ENCODE data around the gene SYT1. TPM values are rescaled to one million over a fixed set of nuclear protein-coding genes. Genes with fewer than 3 reads are reported as not detected.

Gene SYT1
- polyA plus RNA-seq, 3 donors, result 21.3 to 22.8 (median 22.0) TPM

DNA sequence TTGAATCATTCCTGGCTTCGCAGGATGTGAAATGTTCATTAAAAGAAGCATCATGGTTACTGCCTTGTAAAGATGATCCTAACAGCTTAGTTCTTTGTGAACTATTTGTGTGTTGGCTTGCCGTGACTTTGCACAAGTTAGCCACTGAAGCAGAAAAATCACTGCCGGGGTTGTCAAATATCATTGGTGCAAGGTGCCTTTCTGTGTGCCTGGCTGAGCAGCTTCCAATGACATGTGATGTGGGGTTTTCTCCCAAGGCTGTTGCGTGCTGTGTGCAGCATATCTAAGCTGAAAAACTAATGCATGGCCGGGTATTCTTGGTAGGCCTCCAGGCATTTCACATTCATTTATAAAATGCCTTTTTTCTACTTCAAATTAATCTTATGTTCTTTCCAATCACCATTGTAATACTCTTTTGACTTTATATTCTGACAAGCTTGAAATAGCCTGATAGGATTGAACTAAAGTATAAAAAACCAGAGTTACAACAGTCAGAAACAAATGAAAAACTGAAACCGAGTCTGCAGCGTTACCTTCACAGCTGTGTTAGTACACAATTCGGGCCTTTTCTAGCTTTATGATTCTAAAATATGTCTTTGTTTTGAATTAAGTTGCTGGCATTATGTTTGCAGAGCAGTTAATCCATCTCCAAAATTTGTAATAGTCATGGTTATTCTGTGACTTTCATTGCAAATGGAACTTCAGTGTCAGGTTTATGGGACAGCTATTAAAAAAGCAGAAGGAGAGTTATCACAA lies 222.1 kb downstream of the SYT1 start:
- peak in 5 of 11 donors; percentile 13 to 31 (median 23) for DNase-seq (ENCODE audit: extremely low read depth in 1 of 11, low read depth in 9 of 11, low spot score in 4 of 11)

DNA sequence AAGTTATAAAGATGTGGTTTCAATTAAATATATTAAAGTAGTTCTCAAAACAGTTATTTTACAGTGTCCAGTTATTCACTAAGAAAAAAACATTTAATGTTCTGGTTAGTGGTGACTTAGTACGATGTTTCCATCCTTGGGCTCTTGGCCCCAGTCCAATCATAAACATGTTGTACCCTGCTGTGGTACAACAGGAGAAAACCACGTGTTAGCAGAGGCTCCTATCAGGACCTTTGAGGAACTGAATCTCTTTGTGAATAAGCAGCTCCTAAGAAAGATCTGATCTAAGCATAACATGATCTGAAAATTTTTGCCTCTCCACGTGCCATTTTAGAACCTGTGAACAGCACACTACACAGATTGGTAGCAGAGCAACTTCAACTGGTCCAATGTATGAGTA lies 234.0 kb downstream of the SYT1 start:
- DNase-seq (ENCODE audit: extremely low read depth in 1 of 11, low read depth in 9 of 11, low spot score in 4 of 11), result no peak

DNA sequence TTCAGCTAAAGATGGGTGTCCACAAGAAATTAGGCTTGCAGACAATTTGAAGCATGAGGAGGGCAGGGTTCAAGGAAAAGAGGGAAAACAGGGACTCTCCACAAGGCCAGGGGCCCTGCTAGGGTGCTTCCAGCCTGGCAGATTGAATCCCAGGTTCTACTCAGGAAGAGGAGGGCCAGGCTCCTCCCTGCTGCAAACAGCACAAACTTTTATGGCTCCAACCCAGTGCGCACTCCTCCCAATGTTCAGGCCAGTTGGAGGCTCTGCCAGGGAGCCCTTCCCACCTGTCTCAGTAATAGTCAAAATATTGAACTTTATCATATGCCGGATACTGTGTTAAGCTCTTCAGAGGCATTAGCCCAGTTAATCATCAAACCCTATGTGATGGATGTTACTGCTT lies 244.4 kb downstream of the SYT1 start:
- no peak for DNase-seq (ENCODE audit: extremely low read depth in 1 of 11, low read depth in 9 of 11, low spot score in 4 of 11)

DNA sequence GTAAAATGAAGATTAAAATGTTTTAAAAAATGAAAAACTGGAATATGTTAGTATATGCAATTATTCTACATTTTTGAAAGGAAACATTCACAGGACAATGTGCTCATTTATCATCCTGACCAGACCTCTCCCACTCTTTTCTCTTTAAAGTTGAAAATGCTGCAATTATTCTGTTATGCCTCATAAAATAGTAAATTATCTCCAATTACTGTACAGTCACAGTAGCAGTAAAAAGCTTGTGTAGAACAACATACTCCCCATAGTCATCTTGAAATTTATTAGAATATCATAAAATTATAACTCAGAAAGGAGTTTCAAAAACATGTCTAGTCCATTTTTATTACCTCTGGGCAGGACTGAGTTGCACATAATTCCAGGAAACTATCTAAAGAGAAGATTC lies 250.3 kb downstream of the SYT1 start:
- peak in 4 of 11 donors; percentile 7 to 21 (median 16) for DNase-seq (ENCODE audit: extremely low read depth in 1 of 11, low read depth in 9 of 11, low spot score in 4 of 11)

DNA sequence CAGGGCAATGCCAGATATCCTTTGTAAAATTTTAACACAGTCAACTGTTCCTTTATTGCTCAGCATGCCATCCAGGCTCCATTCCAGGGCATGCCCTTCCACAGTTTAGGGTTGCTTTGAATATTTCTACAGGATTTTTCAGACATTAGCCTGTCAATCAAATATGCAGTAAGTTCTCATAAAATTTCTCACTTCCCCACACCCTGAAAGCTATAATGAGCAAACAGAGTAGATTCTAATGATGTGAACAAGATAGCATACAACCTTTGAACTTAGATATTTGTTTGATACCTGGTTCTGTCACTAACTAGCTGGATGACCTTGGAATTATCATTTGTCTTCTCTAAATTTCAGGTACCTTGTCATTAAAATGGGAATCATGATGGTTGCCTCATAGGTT lies 251.2 kb downstream of the SYT1 start:
- no peak for DNase-seq (ENCODE audit: extremely low read depth in 1 of 11, low read depth in 9 of 11, low spot score in 4 of 11)

DNA sequence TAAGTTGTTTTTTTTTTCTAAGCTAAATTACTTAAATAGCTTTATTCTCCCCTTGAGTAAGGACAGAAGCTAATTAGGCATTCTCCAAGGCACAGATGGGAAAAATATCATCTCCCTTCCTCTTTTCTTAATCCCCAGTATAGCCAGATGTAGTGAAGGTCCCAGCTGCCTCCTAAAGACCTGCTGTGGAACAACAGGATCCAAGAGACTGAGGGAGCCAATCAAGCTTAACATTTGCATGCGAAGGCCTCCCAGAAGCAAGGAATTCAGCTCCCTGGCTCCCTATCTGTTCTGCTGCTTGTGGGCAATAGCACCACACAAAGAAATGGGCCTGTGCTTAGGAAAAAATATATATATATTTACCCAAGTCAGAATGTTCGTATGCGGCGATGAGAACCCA lies 255.2 kb downstream of the SYT1 start:
- no peak for DNase-seq (ENCODE audit: extremely low read depth in 1 of 11, low read depth in 9 of 11, low spot score in 4 of 11)

DNA sequence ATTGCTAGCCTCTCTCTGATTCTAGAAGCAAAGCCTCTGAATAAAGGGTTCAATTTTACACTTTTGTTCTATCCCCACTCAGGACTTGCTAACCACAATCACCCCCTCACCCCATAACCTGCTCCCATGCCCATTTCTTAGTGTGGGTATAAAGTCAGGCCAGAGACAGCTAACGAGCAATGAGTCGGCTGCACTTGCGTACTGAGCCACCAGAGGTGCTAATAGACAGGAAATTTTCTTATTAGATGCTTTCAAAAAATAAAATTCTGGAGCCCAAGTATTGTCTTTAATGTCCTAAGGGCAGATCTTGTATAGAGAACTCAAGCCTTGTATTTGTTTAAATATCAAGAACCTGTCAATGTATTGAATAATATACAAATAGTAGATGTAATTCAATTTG lies 256.9 kb downstream of the SYT1 start:
- no peak for DNase-seq (ENCODE audit: extremely low read depth in 1 of 11, low read depth in 9 of 11, low spot score in 4 of 11)

DNA sequence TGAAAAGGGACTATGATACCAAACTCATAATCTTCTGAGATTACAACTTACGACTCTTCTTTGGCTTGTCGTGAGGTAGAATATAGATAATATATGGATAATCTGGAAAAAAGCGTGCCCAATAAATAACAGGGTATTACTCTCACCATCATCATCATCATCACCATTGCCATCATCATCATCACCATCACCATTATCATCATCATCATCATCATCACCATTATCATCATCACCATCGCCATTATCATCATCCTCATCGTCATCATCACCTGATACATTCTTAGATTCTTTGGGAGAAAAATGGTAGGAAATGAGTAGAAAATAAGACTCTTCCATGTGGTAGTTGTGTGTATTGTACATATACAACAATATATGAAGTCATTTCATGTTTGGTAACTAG lies 259.8 kb downstream of the SYT1 start:
- no peak for DNase-seq (ENCODE audit: extremely low read depth in 1 of 11, low read depth in 9 of 11, low spot score in 4 of 11)

DNA sequence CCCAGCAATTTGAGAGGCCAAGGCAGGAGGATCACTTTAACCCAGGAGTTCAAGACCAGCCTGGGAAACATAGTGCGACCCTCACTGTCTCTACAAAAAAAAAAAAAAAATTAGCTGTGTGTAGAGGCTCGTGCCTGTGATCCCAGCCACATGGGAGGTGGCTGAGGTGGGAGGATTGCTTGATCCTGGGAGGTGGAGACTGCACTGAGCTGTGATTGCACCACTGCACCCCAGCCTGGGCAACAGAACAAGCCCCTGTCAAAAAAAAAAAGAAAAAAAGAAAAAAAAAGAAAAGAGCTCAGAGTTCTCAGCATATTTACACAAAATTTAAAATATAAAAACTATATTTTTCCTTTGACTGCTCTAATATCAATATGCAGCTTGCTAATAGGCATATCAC lies 260.8 kb downstream of the SYT1 start:
- no peak for DNase-seq (ENCODE audit: extremely low read depth in 1 of 11, low read depth in 9 of 11, low spot score in 4 of 11)

DNA sequence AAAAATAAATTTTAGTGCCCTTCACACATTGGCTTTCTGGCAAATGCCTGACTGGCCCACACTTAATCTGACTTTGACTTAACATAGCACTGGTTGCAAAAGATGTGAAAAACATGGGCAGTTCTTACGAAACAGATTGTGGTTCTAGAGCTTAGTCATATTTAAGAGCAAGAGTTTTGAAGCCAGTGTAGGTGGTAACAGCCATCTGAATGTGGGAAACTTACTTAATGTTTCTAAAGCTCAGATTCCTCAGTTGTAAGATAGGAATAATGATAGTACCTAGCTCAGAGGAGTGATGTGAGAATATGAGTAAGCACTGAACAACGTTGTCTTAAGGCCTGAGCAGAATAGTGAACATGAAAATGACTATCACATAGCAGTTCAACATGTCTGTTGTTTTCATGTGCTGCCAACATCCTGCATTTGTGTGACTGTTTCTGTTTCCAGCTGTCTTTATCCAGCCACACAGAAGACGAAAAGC lies 262.7 kb downstream of the SYT1 start:
- peak in 4 of 11 donors; percentile 15 to 27 (median 18) for DNase-seq (ENCODE audit: extremely low read depth in 1 of 11, low read depth in 9 of 11, low spot score in 4 of 11)

DNA sequence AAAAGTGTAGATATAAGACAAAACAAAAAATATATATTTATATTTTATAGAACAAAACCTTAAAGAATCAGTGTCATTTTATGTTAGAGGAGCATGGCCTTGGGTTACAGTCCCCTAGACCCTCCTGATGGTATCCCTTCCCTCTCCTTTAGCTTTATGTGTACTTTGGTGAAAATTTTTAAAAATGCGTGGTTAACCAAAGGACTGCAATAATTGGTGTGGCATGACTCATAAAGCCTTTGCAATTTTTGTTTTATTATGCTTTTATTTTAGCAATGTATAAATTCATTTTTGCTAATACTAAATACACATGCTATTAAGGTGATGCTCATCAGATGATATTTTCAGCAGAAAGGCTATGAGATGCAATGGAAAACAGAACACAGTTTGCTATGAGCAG lies 264.4 kb downstream of the SYT1 start:
- DNase-seq (ENCODE audit: extremely low read depth in 1 of 11, low read depth in 9 of 11, low spot score in 4 of 11), result no peak

DNA sequence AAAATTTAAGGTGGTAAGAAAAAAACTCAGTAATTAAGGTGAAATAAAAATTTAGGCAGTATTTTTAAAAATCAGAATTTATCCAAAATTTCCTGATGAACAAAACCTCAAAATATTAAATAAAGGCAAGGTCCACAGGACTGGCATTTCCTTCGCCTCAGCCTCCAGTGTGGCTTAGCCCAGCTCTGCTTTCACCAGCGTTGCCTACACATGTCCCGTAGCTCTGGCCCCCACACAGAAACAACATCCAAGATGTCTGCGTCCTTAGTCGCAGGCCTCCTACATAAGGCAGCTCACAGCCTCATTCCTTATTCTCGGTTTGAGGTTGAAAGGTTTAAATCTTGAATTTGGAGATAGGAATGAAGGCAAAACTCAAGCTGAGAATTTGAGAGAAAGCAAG lies 274.3 kb downstream of the SYT1 start:
- no peak for DNase-seq (ENCODE audit: extremely low read depth in 1 of 11, low read depth in 9 of 11, low spot score in 4 of 11)

DNA sequence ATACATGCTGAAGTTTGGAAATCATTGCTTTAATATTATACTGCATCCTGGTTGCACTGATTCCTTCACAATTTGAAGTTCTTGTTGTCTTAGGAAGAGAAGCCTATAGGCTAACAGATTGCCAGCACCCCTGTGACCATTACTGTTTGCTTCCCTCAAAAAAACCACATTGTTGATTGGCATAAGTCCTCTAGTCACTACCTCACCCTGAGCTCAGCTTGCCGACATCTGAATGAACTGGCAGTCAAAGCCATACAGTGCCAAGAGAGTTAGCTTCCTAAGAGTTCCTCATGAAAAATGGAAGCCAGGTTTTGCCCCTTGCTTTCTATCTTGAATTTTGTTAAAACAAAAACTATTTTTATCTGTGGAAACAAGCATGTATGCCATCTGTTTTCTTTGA lies 276.1 kb downstream of the SYT1 start:
- DNase-seq (ENCODE audit: extremely low read depth in 1 of 11, low read depth in 9 of 11, low spot score in 4 of 11), result no peak

DNA sequence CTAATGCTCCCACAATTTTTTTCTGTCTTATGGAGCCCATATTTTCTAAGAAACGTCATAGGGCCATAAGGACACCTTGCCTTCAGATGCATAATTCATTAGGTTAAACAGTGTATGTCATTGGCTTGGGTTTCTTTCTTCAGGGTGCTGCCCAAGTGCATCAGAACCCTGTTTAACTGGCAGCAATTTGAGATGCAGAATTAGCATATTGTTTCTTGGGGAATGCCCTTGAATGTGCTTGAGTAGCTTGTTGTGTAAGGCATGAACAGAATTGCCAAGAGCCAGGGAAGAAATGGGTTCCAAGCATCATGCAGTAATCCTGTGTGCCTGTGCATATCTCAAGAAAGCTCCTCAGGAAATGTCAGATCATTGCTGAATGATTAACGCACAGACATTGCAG lies 277.2 kb downstream of the SYT1 start:
- DNase-seq (ENCODE audit: extremely low read depth in 1 of 11, low read depth in 9 of 11, low spot score in 4 of 11), result no peak

DNA sequence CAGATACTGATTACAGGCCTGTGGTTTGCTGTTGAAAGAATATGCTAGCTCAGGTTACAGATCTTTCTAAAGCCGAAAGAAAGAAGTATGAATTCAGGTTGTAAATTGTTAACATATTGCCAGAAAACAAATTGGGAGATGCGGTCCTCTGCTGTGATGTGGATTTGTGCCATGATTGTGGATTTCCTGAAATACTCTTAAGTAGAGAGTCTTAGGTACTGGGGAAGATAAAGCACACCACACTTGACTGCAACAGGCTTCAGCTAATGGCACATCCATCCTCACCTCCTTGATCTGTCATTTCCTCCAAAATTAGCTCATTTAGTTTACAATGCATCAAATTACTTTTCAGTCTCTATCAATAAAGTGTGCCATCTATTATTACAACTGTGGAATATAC lies 279.2 kb downstream of the SYT1 start:
- no peak for DNase-seq (ENCODE audit: extremely low read depth in 1 of 11, low read depth in 9 of 11, low spot score in 4 of 11)

DNA sequence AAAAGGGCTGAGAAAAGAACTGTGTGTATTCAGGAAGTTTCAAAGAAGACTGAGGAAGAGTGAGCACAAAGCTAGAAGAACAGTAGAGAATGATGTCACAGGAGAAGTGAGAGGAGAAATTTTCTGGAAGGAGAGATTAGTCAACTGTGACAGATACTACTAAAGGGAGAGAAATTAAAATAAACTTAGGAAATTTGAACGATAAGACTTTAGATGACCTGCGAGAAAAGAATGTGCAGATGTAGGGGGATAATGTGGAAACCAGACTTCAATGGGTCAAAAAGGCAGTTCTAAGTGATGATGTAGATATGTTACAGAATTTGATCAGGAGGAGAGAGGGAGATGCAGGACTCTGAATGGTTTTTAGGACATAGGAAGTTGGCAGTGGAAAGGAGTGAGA lies 287.4 kb downstream of the SYT1 start:
- no peak for DNase-seq (ENCODE audit: extremely low read depth in 1 of 11, low read depth in 9 of 11, low spot score in 4 of 11)

DNA sequence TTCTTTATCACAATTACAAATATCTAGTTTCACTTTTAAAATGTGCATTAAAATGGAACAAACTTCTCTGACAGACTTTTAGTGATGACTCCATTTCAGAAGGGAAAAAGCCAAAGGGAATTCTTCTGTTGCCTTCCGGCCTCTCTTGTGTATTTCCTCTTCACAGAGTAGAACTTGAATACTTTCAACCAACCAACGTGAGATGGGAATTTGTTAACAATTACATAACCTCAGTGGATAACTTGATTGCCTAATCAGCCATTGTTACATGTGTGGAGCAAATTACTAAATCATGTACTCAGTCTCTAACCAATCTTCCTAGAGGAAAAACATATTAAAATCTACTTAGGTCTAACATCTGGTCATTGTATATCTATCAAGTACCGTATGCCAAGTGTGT lies 291.1 kb downstream of the SYT1 start:
- no peak for DNase-seq (ENCODE audit: extremely low read depth in 1 of 11, low read depth in 9 of 11, low spot score in 4 of 11)

DNA sequence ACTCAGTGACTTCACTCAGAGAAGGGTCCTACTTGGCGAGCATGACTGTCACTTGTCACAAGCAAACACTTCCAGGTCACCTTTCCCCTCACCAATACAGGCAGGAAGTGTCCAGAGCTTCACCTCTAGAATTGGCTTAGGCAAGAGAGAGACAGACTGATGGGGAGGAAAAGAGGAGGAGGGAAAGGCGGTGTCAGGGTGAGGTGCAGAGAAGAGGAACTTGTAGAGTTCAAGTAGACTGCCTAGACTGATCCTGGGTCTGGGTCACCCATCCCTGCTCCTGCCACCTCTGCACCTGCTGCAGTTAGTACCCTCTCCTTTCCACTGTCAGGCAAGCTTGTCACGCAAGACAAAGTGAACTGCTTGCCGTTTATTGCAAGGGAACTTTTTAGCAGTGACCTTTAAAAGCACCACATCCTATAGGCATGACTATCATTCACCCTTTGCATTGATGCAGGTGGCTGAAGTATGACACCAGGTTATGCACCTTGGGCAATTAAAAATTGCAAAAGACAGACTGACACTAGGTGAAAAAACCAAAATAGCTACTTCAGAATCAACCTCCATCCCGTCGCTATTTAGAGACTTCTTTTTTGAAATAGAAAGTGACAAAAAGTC lies 292.4 kb downstream of the SYT1 start:
- DNase-seq (ENCODE audit: extremely low read depth in 1 of 11, low read depth in 9 of 11, low spot score in 4 of 11), result no peak

DNA sequence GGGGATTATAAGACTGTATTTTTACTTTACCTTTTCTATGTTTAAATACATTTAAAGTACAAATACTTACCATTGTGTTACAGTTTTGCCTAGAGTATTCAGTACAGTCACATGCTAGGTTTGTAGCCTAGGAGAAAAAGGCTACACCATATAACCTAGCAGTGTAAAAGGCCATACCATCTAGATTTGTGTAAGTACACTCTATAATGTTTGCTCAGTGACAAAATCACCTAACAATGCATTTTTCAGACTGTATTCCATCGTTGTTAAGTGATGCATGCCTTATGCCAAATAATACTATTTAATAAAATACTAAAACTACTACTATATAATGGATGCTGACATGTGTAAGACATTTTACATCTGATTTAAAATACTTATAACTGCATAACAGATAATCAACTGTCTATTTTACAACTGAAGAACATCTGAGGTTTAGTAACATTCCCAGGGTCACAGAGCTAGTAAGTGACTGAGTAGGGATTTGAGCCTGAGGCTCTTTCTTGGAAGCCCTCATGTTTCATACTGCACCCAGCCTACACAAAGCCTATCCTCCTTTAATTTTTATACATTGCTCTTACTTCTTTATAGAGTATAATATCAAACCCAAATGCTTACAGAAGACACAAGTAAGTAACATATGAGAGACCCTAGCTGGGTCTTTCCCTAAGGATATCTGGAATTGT lies 296.8 kb downstream of the SYT1 start:
- no peak for DNase-seq (ENCODE audit: extremely low read depth in 1 of 11, low read depth in 9 of 11, low spot score in 4 of 11)

DNA sequence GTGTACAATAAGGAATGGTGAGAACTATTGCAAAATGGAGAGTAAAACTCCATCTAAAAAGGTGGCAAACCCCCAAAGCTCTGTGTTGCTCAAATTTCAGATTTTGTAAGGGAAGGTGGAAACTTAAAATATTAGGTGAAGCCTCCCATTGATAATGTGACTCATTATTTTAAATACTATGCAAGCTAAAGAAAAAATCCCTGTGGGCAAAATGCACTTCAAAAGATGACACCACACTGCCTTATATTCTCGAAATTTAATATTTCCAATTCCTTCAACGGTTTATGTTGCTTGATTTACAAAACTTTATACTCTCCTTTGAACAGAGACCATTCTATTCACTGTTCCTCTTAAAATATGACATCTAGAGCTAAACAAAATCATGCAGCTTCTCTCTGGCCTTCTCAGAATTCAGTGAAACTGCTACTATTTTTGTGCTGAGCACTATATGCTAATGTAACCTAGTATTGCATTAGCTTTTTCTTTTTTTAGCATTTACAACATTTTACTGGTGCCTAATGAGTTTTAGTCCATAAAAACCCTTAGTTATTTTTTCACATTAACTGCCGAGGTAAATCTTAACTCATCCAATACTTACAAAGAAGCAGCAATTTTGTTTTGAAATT lies 297.7 kb downstream of the SYT1 start:
- no peak for DNase-seq (ENCODE audit: extremely low read depth in 1 of 11, low read depth in 9 of 11, low spot score in 4 of 11)

Measured in renal cortex interstitium (tissue), 11 donors.